ENCODE measurements around the gene TBCEL.

DNA sequence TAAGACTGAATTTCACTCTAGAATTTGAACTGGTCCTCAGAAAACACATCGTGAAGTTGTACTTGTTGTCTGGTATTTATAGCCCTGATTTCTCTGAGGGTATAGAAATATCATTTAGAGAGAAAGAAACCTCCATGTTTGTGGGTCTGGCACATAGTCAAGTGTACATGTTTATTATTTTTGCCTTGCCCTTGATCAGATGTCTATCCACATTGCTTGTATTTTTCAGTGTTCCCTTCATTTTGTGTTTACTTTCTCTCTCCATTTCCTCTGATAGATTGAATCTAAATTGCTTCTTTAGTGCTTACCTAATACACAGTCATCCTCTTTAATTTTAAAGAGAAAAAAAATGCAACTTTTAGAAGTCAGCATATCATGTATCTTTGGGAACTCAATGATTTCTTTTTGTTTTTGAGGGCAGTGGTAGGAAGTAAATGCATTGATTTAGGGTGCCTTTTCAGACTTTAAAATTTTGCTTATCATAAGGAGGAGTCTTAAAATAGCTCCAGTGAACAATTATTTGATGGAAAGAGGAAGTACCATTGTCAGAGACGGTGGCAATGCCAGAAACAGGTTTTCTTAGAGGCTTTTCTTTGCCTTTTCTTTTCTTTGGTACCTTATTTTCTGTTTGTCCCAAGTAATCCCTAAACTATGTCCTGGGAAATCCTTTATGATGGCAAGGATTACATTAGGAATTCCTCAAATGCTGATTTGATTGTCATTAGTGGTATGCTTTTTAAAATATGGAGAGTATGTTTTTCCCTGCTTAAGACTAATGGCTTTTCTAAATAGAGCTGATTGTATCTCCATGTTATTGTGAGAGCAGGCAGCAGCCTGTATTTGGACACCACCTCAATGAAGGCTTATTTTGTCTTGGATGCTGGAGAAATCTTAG lies 47.3 kb downstream of the TBCEL start:
- TF ChIP-seq POLR2A (IDR thresholded peaks at IDR 0.05), result no peak
- TF ChIP-seq, protein P1, sequence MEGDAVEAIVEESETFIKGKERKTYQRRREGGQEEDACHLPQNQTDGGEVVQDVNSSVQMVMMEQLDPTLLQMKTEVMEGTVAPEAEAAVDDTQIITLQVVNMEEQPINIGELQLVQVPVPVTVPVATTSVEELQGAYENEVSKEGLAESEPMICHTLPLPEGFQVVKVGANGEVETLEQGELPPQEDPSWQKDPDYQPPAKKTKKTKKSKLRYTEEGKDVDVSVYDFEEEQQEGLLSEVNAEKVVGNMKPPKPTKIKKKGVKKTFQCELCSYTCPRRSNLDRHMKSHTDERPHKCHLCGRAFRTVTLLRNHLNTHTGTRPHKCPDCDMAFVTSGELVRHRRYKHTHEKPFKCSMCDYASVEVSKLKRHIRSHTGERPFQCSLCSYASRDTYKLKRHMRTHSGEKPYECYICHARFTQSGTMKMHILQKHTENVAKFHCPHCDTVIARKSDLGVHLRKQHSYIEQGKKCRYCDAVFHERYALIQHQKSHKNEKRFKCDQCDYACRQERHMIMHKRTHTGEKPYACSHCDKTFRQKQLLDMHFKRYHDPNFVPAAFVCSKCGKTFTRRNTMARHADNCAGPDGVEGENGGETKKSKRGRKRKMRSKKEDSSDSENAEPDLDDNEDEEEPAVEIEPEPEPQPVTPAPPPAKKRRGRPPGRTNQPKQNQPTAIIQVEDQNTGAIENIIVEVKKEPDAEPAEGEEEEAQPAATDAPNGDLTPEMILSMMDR (IDR thresholded peaks at IDR 0.05), result no peak
